ENCODE data around the gene VAT1L.

Gene VAT1L

DNA sequence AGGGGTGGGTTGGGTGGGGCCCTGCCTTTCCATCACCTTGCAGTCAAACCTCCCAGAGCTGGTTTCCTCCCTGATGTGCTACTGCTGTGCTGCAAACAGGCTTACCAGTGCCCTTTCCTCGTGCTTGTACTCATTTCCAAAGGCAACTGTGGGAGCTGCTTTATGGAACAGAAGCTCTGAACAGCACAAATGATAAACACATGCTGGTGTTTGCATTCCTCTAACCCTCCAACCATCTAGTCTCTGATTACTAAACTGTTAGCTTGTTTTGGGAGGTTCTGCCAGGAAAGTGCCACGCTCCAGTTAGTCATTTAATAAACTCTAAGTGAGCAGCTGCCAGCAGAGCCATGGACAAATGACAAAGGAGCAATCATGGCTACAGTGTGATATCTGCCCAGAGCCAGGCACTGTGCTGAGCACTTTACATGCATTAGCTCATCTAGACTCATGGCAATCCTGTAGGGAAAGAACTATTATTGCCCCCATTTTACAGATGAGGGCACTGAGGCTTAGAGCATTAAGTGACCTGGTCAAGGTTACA lies 110.4 kb downstream of the VAT1L start:
- H3K4me2 ChIP-seq (ENCODE audit: low read length), result no peak overlapping the region
- H3K4me3 ChIP-seq (ENCODE audit: low read length), result no peak overlapping the region
- H3K9ac ChIP-seq (ENCODE audit: low read depth, low read length), result no peak overlapping the region
- H3K4me1 ChIP-seq (ENCODE audit: control insufficient read depth, insufficient read depth, low read length), result no peaks in the 10 kb centered on the region
- H3K9me3 ChIP-seq (replicated peaks; ENCODE audit: low read length), result no peaks in the 10 kb centered on the region
- H3K36me3 ChIP-seq (ENCODE audit: insufficient read depth, low read length), result no peaks in the 10 kb centered on the region
- H3K27me3 ChIP-seq (ENCODE audit: control insufficient read depth, insufficient read depth, low read length), result no peaks in the 10 kb centered on the region

DNA sequence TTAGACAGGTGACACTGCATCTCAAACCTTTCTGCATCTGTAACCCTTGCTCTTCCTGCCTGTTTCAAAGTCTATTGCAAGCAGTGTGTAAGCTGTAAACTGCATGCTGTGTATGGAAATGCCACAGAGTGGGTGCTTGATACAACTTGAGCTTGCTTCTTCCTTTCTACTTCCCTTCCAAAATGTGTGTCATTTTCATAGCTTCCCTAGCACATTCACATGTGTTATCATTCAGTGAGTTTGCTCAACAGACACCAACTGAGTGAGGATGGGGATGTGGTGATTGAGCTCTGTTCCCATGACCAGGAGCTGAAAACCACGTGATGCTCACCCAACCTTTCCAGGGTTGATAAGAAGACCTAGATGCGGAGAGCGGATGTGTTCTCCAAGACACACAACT lies 111.1 kb downstream of the VAT1L start:
- Histone ChIP-seq H3K36me3 (ENCODE audit: insufficient read depth, low read length) (no peaks in the 10 kb centered on the region), H3K4me1 (ENCODE audit: control insufficient read depth, insufficient read depth, low read length) (no peaks in the 10 kb centered on the region), H3K27me3 (ENCODE audit: control insufficient read depth, insufficient read depth, low read length) (no peaks in the 10 kb centered on the region), H3K4me3 (ENCODE audit: low read length) (no peak overlapping the region), H3K9ac (ENCODE audit: low read depth, low read length) (no peak overlapping the region), H3K4me2 (ENCODE audit: low read length) (no peak overlapping the region), H3K9me3 (replicated peaks; ENCODE audit: low read length) (no peaks in the 10 kb centered on the region)

DNA sequence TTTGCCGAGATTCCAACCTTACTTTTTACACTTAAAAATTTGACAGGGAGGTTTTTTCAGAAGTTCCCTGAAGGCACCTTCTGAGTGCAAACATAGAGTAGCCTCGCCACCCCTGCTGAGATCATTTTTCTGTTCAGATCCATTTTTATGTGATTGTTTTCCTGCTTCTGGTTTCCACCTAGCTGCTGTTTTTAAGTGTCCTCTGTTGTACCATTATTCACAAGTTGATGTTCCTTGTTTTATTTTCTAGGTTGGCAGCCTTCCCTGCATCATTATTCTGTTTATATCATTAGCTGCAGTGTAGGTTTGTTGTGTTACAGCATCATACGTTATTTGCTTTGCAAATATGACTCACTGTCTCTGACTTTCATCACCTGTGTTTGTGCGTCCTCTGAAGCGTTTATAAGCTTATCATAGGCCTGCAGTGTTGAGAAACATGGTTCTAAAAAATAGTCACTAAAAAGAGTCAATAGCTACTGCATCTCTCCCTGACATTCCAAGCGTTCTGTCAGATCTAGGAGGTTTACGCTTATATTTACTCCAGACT lies 117.1 kb downstream of the VAT1L start:
- H3K4me2 ChIP-seq (ENCODE audit: low read length), result no peak overlapping the region
- H3K36me3 ChIP-seq (ENCODE audit: insufficient read depth, low read length), result no peaks in the 10 kb centered on the region
- H3K27me3 ChIP-seq (ENCODE audit: control insufficient read depth, insufficient read depth, low read length), result no peaks in the 10 kb centered on the region
- H3K4me1 ChIP-seq (ENCODE audit: control insufficient read depth, insufficient read depth, low read length), result no peaks in the 10 kb centered on the region
- peaks cover 6% of the 10 kb centered on the region for H3K9me3 ChIP-seq (replicated peaks; ENCODE audit: low read length)
- H3K9ac ChIP-seq (ENCODE audit: low read depth, low read length), result no peak overlapping the region
- H3K4me3 ChIP-seq (ENCODE audit: low read length), result no peak overlapping the region

DNA sequence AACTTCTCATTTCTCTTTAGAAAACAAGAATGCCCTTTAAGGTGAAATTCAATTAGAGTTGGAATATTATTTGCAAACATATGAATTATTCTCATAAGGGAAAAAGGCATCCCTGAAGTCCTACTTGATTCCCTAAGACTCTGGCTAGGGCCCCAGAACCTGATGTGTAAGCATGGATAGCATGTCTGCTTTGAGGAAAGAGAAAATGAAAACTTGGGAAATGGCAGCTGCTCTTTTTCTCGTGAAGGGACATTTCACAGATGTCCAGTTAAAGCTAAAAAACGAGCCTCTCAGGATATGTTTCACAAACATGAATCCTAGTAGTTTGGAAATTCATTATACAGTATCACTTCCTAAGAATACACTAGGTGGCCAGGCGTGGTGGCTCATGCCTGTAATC lies 121.7 kb downstream of the VAT1L start:
- no peak overlapping the region for H3K4me3 ChIP-seq (ENCODE audit: low read length)
- no peak overlapping the region for H3K9ac ChIP-seq (ENCODE audit: low read depth, low read length)
- H3K27me3 ChIP-seq (ENCODE audit: control insufficient read depth, insufficient read depth, low read length), result no peaks in the 10 kb centered on the region
- H3K9me3 ChIP-seq (replicated peaks; ENCODE audit: low read length), result peaks cover 9% of the 10 kb centered on the region
- H3K4me2 ChIP-seq (ENCODE audit: low read length), result no peak overlapping the region
- H3K4me1 ChIP-seq (ENCODE audit: control insufficient read depth, insufficient read depth, low read length), result no peaks in the 10 kb centered on the region
- H3K36me3 ChIP-seq (ENCODE audit: insufficient read depth, low read length), result no peaks in the 10 kb centered on the region

DNA sequence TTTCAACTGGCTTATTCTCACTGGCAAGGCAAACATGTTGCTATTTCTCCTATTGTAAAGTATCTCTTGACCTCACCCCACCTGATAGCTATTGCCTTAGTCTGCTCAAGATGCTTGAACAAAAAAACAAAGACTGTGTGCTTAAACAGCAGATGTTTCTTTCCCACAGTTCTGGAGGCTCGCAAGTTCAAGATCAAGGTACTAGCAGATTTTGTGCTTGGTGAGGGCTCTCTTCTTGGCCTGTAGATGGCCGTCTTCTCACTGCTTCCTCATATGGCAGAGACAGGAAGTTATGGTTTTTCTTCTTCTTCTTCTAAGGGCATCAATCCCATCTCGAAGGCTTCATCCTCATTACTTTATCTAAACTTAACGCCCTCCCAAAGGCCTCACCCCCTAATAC lies 124.3 kb downstream of the VAT1L start:
- Histone ChIP-seq H3K4me1 (ENCODE audit: control insufficient read depth, insufficient read depth, low read length) (no peaks in the 10 kb centered on the region), H3K9me3 (replicated peaks; ENCODE audit: low read length) (peaks cover 5% of the 10 kb centered on the region), H3K27me3 (ENCODE audit: control insufficient read depth, insufficient read depth, low read length) (no peaks in the 10 kb centered on the region), H3K36me3 (ENCODE audit: insufficient read depth, low read length) (no peaks in the 10 kb centered on the region), H3K9ac (ENCODE audit: low read depth, low read length) (no peak overlapping the region), H3K4me2 (ENCODE audit: low read length) (no peak overlapping the region), H3K4me3 (ENCODE audit: low read length) (no peak overlapping the region)

DNA sequence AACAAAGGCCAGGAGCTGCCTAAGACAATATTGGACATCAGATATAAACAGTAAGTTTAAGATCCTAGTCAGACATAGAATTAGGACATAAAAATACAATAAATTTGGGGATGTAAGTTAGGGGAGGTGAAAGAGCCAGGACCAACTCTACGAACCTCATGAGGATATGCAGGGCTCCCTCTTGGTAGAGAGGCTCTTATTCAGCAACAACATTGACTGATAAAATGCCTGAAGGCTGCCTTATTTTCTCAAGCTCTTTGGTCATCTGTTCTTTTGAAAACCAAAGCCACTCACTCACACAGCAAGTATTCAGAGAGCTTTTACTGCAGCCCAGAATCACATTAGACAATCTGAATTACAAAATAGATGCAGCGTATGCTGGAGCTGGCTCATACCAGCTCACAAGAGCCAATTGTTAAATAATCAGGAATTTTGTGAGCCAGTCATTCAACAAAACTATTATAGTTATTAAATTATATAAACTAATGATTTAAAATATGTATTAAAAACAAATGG lies 125.4 kb downstream of the VAT1L start:
- no peaks in the 10 kb centered on the region for H3K27me3 ChIP-seq (ENCODE audit: control insufficient read depth, insufficient read depth, low read length)
- H3K9me3 ChIP-seq (replicated peaks; ENCODE audit: low read length), result peaks cover 8% of the 10 kb centered on the region
- no peak overlapping the region for H3K4me2 ChIP-seq (ENCODE audit: low read length)
- H3K4me3 ChIP-seq (ENCODE audit: low read length), result no peak overlapping the region
- no peaks in the 10 kb centered on the region for H3K36me3 ChIP-seq (ENCODE audit: insufficient read depth, low read length)
- H3K4me1 ChIP-seq (ENCODE audit: control insufficient read depth, insufficient read depth, low read length), result no peaks in the 10 kb centered on the region
- no peak overlapping the region for H3K9ac ChIP-seq (ENCODE audit: low read depth, low read length)

DNA sequence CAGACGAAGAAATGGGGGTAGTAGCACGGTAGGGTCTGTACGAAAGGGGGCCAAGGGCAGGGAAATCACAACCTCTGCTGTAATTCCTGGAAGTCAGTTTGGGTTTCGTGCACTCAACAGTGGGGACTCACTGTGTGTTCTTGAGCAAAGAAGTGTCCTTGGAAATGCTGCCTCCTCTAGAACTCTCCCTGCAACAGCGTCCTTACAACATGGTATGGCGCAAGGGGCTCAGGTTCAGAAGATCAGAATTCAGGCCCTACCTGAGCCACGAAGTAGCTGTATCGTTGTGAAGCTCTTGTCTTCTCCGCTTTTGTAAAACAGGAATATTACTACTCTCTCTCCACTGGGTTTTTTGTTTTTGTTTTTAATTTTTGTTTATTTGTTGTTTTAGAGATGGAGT lies 127.7 kb downstream of the VAT1L start:
- Histone ChIP-seq H3K4me1 (ENCODE audit: control insufficient read depth, insufficient read depth, low read length) (no peaks in the 10 kb centered on the region), H3K9ac (ENCODE audit: low read depth, low read length) (no peak overlapping the region)

DNA sequence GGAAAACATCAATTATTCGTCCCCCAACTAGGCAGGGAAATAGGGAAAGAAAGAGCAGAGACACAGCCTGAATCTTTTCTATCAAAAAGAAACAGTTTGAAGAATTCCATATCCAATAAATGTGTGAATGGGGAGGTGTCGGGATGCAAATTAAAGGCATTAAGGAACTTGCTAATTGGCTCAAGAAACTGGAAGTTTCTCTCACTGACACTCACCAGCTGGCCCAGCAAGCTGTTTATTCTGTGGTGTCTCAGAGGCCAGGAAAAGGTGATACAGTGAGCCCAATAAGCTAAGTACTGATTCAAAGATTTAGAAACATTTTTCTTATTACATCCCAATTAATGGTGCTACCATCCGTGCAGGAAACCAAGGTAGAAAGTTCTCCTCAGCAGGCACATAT lies 129.6 kb downstream of the VAT1L start:
- Histone ChIP-seq H3K36me3 (ENCODE audit: insufficient read depth, low read length) (no peaks in the 10 kb centered on the region), H3K27me3 (ENCODE audit: control insufficient read depth, insufficient read depth, low read length) (no peaks in the 10 kb centered on the region), H3K9me3 (replicated peaks; ENCODE audit: low read length) (peaks cover 7% of the 10 kb centered on the region)

More for the DNA sequence above, 127.7 kb downstream of the VAT1L start:
- no peaks in the 10 kb centered on the region for H3K36me3 ChIP-seq (ENCODE audit: insufficient read depth, low read length)
- H3K9me3 ChIP-seq (replicated peaks; ENCODE audit: low read length), result peaks cover 10% of the 10 kb centered on the region
- no peaks in the 10 kb centered on the region for H3K27me3 ChIP-seq (ENCODE audit: control insufficient read depth, insufficient read depth, low read length)
- H3K4me3 ChIP-seq (ENCODE audit: low read length), result no peak overlapping the region
- H3K4me2 ChIP-seq (ENCODE audit: low read length), result no peak overlapping the region

DNA sequence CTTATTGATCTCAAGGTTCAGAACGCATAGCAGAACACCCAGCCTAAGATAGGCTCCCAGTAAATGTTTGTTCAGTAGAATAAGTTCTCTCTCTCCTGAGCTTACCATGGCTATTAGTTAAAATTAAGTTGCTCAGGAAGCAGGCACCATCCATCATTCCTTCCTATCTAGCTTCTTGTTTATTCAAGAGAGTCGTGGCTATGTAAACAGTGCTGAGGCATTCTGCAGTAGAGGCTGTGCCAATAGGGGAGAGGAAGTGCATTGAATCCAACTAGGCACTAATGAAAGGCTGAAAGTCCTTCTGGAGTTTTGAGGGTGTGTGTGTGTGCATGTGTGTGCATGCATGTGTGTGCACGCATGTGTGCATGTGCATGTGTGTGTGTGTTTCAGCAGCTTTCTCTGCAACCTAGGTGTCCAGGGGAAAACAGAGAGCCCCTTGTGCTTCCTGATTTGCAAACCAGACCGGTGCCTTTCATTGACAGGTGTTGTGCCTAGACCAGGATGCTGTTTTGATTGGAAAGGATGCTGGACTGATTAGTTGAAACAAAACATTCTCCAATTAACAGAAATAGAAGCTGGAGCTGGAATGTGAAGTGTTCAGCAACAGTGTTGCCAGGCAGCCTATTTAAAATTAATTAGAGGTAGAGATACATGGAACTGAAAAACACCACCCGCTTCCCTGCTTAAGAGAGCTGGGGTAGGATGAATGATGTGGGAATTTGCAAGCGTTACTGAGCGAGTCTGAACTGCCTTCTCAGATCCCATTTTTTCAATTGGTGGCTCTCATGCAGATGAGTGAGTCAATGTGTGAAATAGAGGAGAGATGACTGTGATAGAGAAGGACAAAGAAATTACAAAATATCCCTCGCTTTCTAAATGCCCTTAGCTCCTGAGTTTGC lies 130.7 kb downstream of the VAT1L start:
- peaks cover 7% of the 10 kb centered on the region for H3K9me3 ChIP-seq (replicated peaks; ENCODE audit: low read length)
- no peak overlapping the region for H3K4me2 ChIP-seq (ENCODE audit: low read length)
- no peaks in the 10 kb centered on the region for H3K36me3 ChIP-seq (ENCODE audit: insufficient read depth, low read length)
- no peaks in the 10 kb centered on the region for H3K4me1 ChIP-seq (ENCODE audit: control insufficient read depth, insufficient read depth, low read length)
- no peaks in the 10 kb centered on the region for H3K27me3 ChIP-seq (ENCODE audit: control insufficient read depth, insufficient read depth, low read length)
- no peak overlapping the region for H3K9ac ChIP-seq (ENCODE audit: low read depth, low read length)
- no peak overlapping the region for H3K4me3 ChIP-seq (ENCODE audit: low read length)

More for the DNA sequence above, 129.6 kb downstream of the VAT1L start:
- no peak overlapping the region for H3K9ac ChIP-seq (ENCODE audit: low read depth, low read length)
- no peaks in the 10 kb centered on the region for H3K4me1 ChIP-seq (ENCODE audit: control insufficient read depth, insufficient read depth, low read length)
- H3K4me3 ChIP-seq (ENCODE audit: low read length), result no peak overlapping the region
- no peak overlapping the region for H3K4me2 ChIP-seq (ENCODE audit: low read length)

DNA sequence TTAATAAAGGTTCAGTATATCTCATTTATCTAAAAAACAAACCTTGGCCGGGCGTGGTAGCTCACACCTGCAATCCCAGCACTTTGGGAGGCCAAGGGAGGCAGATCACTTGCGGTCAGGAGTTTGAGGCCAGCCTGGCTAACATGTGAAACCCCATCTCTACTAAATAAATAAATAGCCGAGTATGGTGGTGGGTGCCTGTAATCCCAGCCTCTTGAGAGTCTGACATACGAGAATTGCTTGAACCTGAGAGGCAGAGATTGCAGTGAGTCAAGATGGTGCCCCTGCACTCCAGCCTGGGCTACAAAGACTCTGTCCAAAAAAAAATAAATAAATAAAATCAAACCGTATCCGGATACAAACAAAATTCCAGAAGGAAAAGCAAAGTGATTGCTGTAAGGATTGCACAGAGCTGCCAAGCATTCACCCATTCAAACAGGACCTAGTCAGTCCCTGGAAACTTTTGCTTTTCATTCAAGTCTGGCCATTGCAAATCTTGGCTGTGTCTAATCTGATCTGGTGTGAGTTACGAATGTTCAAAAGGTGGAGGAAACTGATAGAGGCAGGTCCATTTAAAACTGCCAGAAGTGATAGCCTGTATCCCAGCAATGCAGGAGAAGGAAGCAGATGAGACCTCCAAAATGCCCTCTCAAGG lies 131.5 kb downstream of the VAT1L start:
- Histone ChIP-seq H3K36me3 (ENCODE audit: insufficient read depth, low read length) (no peaks in the 10 kb centered on the region), H3K4me1 (ENCODE audit: control insufficient read depth, insufficient read depth, low read length) (no peaks in the 10 kb centered on the region), H3K27me3 (ENCODE audit: control insufficient read depth, insufficient read depth, low read length) (no peaks in the 10 kb centered on the region), H3K4me2 (ENCODE audit: low read length) (no peak overlapping the region), H3K4me3 (ENCODE audit: low read length) (no peak overlapping the region), H3K9me3 (replicated peaks; ENCODE audit: low read length) (peaks cover 7% of the 10 kb centered on the region), H3K9ac (ENCODE audit: low read depth, low read length) (no peak overlapping the region)

DNA sequence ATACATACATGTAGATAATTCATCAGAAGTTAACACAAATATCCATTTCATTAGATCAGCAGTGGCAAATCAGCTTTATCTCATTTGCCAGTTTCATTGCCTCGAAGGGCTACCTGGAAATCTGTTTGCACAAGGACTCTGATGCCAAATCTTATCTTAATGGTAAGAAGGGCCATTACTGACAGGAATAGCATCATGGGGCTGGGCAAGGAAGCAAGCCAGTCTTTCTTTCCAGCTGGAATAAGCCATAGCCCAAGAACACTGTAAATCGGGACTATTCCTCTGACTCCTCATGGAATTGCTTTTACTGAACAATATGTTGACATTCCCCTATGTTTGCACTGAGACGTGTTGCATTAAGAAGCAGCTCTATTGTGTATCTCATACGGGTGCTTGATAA lies 132.6 kb downstream of the VAT1L start:
- Histone ChIP-seq H3K4me2 (ENCODE audit: low read length) (no peak overlapping the region), H3K9ac (ENCODE audit: low read depth, low read length) (no peak overlapping the region)

More for the DNA sequence above, 132.6 kb downstream of the VAT1L start:
- no peaks in the 10 kb centered on the region for H3K27me3 ChIP-seq (ENCODE audit: control insufficient read depth, insufficient read depth, low read length)
- no peaks in the 10 kb centered on the region for H3K4me1 ChIP-seq (ENCODE audit: control insufficient read depth, insufficient read depth, low read length)
- H3K4me3 ChIP-seq (ENCODE audit: low read length), result no peak overlapping the region
- no peaks in the 10 kb centered on the region for H3K36me3 ChIP-seq (ENCODE audit: insufficient read depth, low read length)
- peaks cover 7% of the 10 kb centered on the region for H3K9me3 ChIP-seq (replicated peaks; ENCODE audit: low read length)

Measured in skeletal muscle satellite cell (primary cell).